GM12891 (cell line): ENCODE data around the gene CSPG5.

Source experiments
- POLR2A ChIP-seq: IDR thresholded peaks from 2 replicates; pipeline ENCODE4 v1.6.1; 2011; ENCODE audit warnings: low read depth, low read length, control low read depth
- POLR2AphosphoS5 ChIP-seq: IDR thresholded peaks from 2 replicates; pipeline ENCODE4 v1.6.1; 2011; ENCODE audit warnings: low read depth, low read length, control low read depth
- SPI1 ChIP-seq: IDR thresholded peaks from 2 replicates; pipeline ENCODE4 v1.6.1; 2011; ENCODE audit warnings: low read depth, low read length, control low read depth

DNA sequence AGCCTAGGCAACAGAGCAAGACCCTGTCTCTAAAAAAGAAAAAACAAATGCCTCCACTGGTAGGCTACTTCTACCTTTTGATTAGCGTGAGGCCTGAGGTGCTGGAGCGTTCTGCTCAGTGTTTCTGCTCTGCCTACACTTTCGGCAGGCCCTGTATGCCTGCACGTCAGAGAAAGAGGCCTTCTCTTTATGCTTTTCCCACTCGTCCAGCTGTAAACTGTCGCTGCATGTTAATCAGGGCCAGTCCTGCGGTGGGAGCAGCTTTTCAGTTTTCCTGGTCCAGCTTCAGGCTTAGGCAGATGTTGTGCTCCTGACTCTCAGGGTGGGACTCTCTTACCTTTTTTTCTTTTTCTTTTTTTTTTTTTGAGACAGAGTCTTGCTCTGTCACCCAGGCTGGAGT is 25.3 kb downstream of the CSPG5 start:
- TF ChIP-seq POLR2AphosphoS5: no peak
- TF ChIP-seq POLR2A: no peak
- TF ChIP-seq SPI1: no peak
